ENCODE data around the gene CAPZA1. TPM values are rescaled to one million over a fixed set of nuclear protein-coding genes. Genes with fewer than 3 reads are reported as not detected.

Gene CAPZA1
- total RNA-seq, 1 donor from 2014 or later = 263 TPM

- no peak for DNase-seq (ENCODE audit: low read depth, low spot score)
Observed at GRCh38 chr1:112714313-112715263, 95.0 kb downstream of the CAPZA1 start.

- DNase-seq (ENCODE audit: low read depth, low spot score) = peak; percentile 76
Observed at GRCh38 chr1:112715264-112716053, 95.8 kb downstream of the CAPZA1 start, which contains the start of gene PPM1J. Gene PPM1J, minus strand, starts transcription at chr1:112715332. Its CDS starts 31 bp downstream, at chr1:112715301.

- peak; percentile 83 for DNase-seq (ENCODE audit: low read depth, low spot score)
Observed at GRCh38 chr1:112716133-112716720, 96.6 kb downstream of the CAPZA1 start.

- no peak for DNase-seq (ENCODE audit: low read depth, low spot score)
Observed at GRCh38 chr1:112717263-112717873, 97.7 kb downstream of the CAPZA1 start.

- no peak for DNase-seq (ENCODE audit: low read depth, low spot score)
Observed at GRCh38 chr1:112718691-112719418, 99.2 kb downstream of the CAPZA1 start.

- DNase-seq (ENCODE audit: low read depth, low spot score) = no peak
Observed at GRCh38 chr1:112719706-112720105, 100.1 kb downstream of the CAPZA1 start.

- DNase-seq (ENCODE audit: low read depth, low spot score) = no peak
Observed at GRCh38 chr1:112720800-112721199, 101.2 kb downstream of the CAPZA1 start.

Other genes with a start within 250 kb of the CAPZA1 start
- 25.2 and 34.1 TPM in 2 replicates for gene CTTNBP2NL, start 223.6 kb upstream of the CAPZA1 start, total RNA-seq
- 1.3 and 1.9 TPM in 2 replicates for gene WNT2B, start 110.9 kb upstream of the CAPZA1 start, total RNA-seq
- 17.5 and 18.9 TPM in 2 replicates for gene ST7L, start 691 bp upstream of the CAPZA1 start, total RNA-seq
- gene MOV10, start 54.8 kb downstream of the CAPZA1 start, total RNA-seq = 40.8 and 60.3 TPM in 2 replicates
- 919 and 1,091 TPM in 2 replicates for gene RHOC, start 87.3 kb downstream of the CAPZA1 start, total RNA-seq
- gene PPM1J, start 95.5 kb downstream of the CAPZA1 start, total RNA-seq = 0.81 and 1.8 TPM in 2 replicates

Data from pulmonary artery endothelial cell (primary cell).